Endothelial cell of umbilical vein (primary cell): ENCODE data around the gene KIF9. TPM values are rescaled to one million over a fixed set of nuclear protein-coding genes. Genes with fewer than 3 reads are reported as not detected.

Experiments
- BruUV-seq: library from RNA; stranded (reverse); fragments of 400-500 nt; replicated peaks from 2 replicates; lab custom pipeline; 2021; lab: Mats Ljungman, UMichigan
- CTCF ChIA-PET: fragments of 300-600, 350-600 bp; sonication (Branson Sonifier 250); formaldehyde crosslinking; loops from one replicate; lab custom pipeline; 2021; ENCODE audit warnings: antibody characterized with exemption, inconsistent platforms; lab: Charles Lee
- POLR2A ChIA-PET: fragments of 300-600, 350-600 bp; sonication (Branson Sonifier 250); formaldehyde crosslinking; loops from one replicate; lab custom pipeline; 2021; ENCODE audit warnings: antibody characterized with exemption, inconsistent platforms; lab: Charles Lee
- DNase-seq: peaks from one replicate; pipeline ENCODE4 v3.0.0-alpha.2; 2011; ENCODE audit warnings: low read depth, low spot score
- FAIRE-seq: peaks from 2 replicates; lab custom pipeline; 2011; peaks lifted over from hg19 to GRCh38; lab: Jason Lieb, UNC
- H2AFZ ChIP-seq: 2 replicates; pipeline ENCODE4 v1.6.0; 2012; ENCODE audit warnings: low read depth, low read length, control low read depth, inconsistent platforms
- H3K27ac ChIP-seq: 2 replicates; pipeline ENCODE4 v1.5.1; 2011; ENCODE audit warnings: low read depth, mild to moderate bottlenecking, control low read depth, low read length, moderate library complexity; ENCODE audit not compliant: insufficient read depth
- H3K27me3 ChIP-seq, 2 experiments: 2 replicates each; pipeline versions ENCODE4 v1.6.0 to v1.6.1; 2011; ENCODE audit warnings: low read length in 2 of 2, mixed read lengths in 1 of 2; ENCODE audit not compliant: control insufficient read depth in 2 of 2, insufficient read depth in 2 of 2
- H3K36me3 ChIP-seq, 2 experiments: 2 replicates in 1 of 2; 3 replicates in 1 of 2; pipeline ENCODE4 v1.5.1; 2011; ENCODE audit warnings: low read length in 2 of 2, mild to moderate bottlenecking in 1 of 2, moderate library complexity in 1 of 2; ENCODE audit not compliant: control insufficient read depth in 2 of 2, insufficient read depth in 2 of 2; ENCODE audit errors: extremely low read depth in 1 of 2
- H3K4me1 ChIP-seq: 3 replicates; pipeline ENCODE4 v1.5.1; 2011; ENCODE audit warnings: mild to moderate bottlenecking, low read length; ENCODE audit not compliant: control insufficient read depth, insufficient read depth; ENCODE audit errors: extremely low read depth
- H3K4me2 ChIP-seq: 2 replicates; pipeline ENCODE4 v1.6.1; 2011; ENCODE audit warnings: low read length, control low read depth, mixed read lengths; ENCODE audit not compliant: insufficient read depth
- H3K4me3 ChIP-seq, 3 experiments: fragments of 200-600 bp in 1 of 3; sonication (generic), shearing (Covaris generic) in 1 of 3; replicated peaks in 1 of 3; 2 replicates each; pipeline ENCODE4 v1.5.1; 2011 to 2016; ENCODE audit warnings: control low read depth in 3 of 3, low read length in 3 of 3, mild to moderate bottlenecking in 2 of 3, inconsistent platforms in 1 of 3, low read depth in 1 of 3, moderate library complexity in 1 of 3; ENCODE audit not compliant: insufficient read depth in 1 of 3
- H3K79me2 ChIP-seq: 2 replicates; pipeline ENCODE4 v1.6.0; 2012; ENCODE audit warnings: low read length, inconsistent platforms; ENCODE audit not compliant: control insufficient read depth, insufficient read depth
- H3K9ac ChIP-seq: replicated peaks from 2 replicates; pipeline ENCODE3; 2011; ENCODE audit warnings: low read length, control low read depth; ENCODE audit not compliant: insufficient read depth; ENCODE audit errors: extremely low read depth
- H3K9me1 ChIP-seq: replicated peaks from 3 replicates; pipeline ENCODE4 v1.6.0; 2011; ENCODE audit warnings: mild to moderate bottlenecking, low read length; ENCODE audit not compliant: control insufficient read depth, insufficient read depth; ENCODE audit errors: extremely low read depth
- H3K9me3 ChIP-seq: replicated peaks from 2 replicates; pipeline ENCODE4 v1.5.1; 2012; ENCODE audit warnings: low read length, inconsistent platforms; ENCODE audit not compliant: control insufficient read depth, insufficient read depth
- H4K20me1 ChIP-seq: replicated peaks from 2 replicates; pipeline ENCODE3; 2011; ENCODE audit warnings: mild to moderate bottlenecking, low read length; ENCODE audit not compliant: control insufficient read depth, insufficient read depth; ENCODE audit errors: extremely low read depth
- CTCF ChIP-seq, 2 donors: IDR thresholded peaks; 1 replicate in 1 of 2; 2 replicates in 1 of 2; pipeline ENCODE4 v1.5.1; 2011; ENCODE audit warnings: low read length in 2 of 2, mild to moderate bottlenecking in 2 of 2, moderate library complexity in 2 of 2, control low read depth in 1 of 2, inconsistent platforms in 1 of 2, low read depth in 1 of 2; ENCODE audit not compliant: insufficient read depth in 1 of 2; ENCODE audit errors: extremely low read depth in 1 of 2
- EZH2 ChIP-seq: IDR thresholded peaks from 2 replicates; pipeline ENCODE4 v1.6.1; 2012; ENCODE audit warnings: borderline replicate concordance, low read depth, mild to moderate bottlenecking, moderate library complexity, low read length, inconsistent platforms; ENCODE audit not compliant: severe bottlenecking
- FOS ChIP-seq: IDR thresholded peaks from 2 replicates; pipeline ENCODE4 v1.6.1; 2011; ENCODE audit warnings: mild to moderate bottlenecking, low read length, moderate library complexity, borderline replicate concordance; ENCODE audit not compliant: insufficient read depth
- GATA2 ChIP-seq: IDR thresholded peaks from 2 replicates; pipeline ENCODE4 v1.7.0; 2011; ENCODE audit warnings: low read depth, mild to moderate bottlenecking, moderate library complexity, mixed read lengths, low read length; ENCODE audit not compliant: insufficient read length, insufficient read depth
- JUN ChIP-seq: IDR thresholded peaks from 2 replicates; pipeline ENCODE4 v1.6.1; 2011; ENCODE audit warnings: borderline replicate concordance, low read depth; ENCODE audit not compliant: insufficient read length, insufficient read depth
- MAX ChIP-seq: IDR thresholded peaks from 2 replicates; pipeline ENCODE4 v1.6.1; 2011; ENCODE audit not compliant: insufficient read depth, insufficient read length
- POLR2AphosphoS5 ChIP-seq: IDR thresholded peaks from 2 replicates; pipeline ENCODE4 v1.6.1; 2012; ENCODE audit warnings: low read depth, mild to moderate bottlenecking, control low read depth, low read length, moderate library complexity; ENCODE audit not compliant: insufficient read depth
- dilution Hi-C: fragments of 300-500 bp; cut with MboI; formaldehyde crosslinking; loops from one replicate; pipeline ENCODE4 v1.15.0; 2019; ENCODE audit warnings: low sequenced_read_pairs; ENCODE audit not compliant: extremely low pct_ligation_motif_present
- intact Hi-C: fragments of 100-400 bp; cut with micrococcal nuclease; formaldehyde crosslinking; loops from one replicate; pipeline ENCODE4 v1.10.0; 2022
- polyA plus RNA-seq, 4 experiments: library from polyadenylated mRNA; depleted of rRNA in 3 of 4; stranded (reverse) in 3 of 4; unstranded in 1 of 4; fragments of >200 nt; gene quantifications; 2 replicates each; pipeline versions ENCODE4 v1.2.1 to v1.2.3, GENCODE V29; 2011 to 2012; ENCODE audit warnings: missing spikeins in 1 of 4
- total RNA-seq: library from RNA; stranded (reverse); gene quantifications from 2 replicates; pipeline ENCODE4 v1.2.3, GENCODE V29; 2021

The KIF9 gene
- total and polyA plus RNA-seq, 2 donors (not counting 3 experiments of a cell fraction or from before 2014, with no cell fraction given), result 20.5 to 22.4 TPM

- intact Hi-C loops, result no loop called here
- Histone ChIP-seq H3K27ac (no peak overlapping the region), H3K4me3 (no peak overlapping the region), H3K9me1 (no peaks in the 10 kb centered on the region), H4K20me1 (no peaks in the 10 kb centered on the region), H3K9me3 (no peaks in the 10 kb centered on the region), H3K4me1 (no peaks in the 10 kb centered on the region), H3K4me2 (no peak overlapping the region), H3K27me3 (no peaks in the 10 kb centered on the region), H3K9ac (no peak overlapping the region), H3K36me3 (no peaks in the 10 kb centered on the region), H3K79me2 (no peaks in the 10 kb centered on the region), H2AFZ (no peak overlapping the region)
- POLR2A ChIA-PET, result no interaction called here
- dilution Hi-C loops, result no loop called here
- DNase-seq, result no peak
- no peak for TF ChIP-seq FOS
- TF ChIP-seq JUN, result no peak
- no peak for TF ChIP-seq CTCF (IDR thresholded peaks at IDR 0.05; ENCODE audit: extremely low read depth in 1 of 2, insufficient read depth in 1 of 2, low read depth in 1 of 2, low read length in 2 of 2)
- TF ChIP-seq MAX, result no peak
- no peak for TF ChIP-seq GATA2
- no peak for FAIRE-seq
- CTCF ChIA-PET, result no interaction called here
- no TSS peak for BruUV-seq
Observed at GRCh38 chr3:47223755-47224154, 58.8 kb downstream of the KIF9 start.

DNA sequence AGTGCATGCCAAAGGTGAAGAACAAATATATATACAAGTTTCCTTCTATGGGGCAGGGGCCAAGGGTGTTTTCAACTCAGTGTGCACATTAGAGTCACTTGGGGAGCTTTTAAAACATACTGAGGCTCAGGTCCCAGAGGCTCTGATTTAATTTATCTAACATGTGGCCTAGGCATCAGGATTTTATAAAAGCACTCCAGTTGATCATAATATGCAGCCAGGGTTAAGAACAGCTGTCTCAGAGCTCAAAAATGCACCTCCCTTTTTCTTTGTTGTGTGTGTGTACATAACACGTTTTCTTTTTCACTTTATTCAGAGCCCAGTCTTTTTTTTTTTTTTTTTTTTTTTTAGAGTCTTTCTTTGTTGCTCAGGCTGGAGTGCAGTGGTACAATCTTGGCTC, 60.8 kb downstream of the KIF9 start:
- Histone ChIP-seq H3K9me3 (no peaks in the 10 kb centered on the region), H3K9me1 (no peaks in the 10 kb centered on the region), H3K27me3 (no peaks in the 10 kb centered on the region), H3K4me3 (no peak overlapping the region), H3K4me1 (no peaks in the 10 kb centered on the region), H3K79me2 (no peaks in the 10 kb centered on the region), H3K9ac (no peak overlapping the region), H3K4me2 (no peak overlapping the region), H3K27ac (no peak overlapping the region), H4K20me1 (no peaks in the 10 kb centered on the region), H2AFZ (no peak overlapping the region), H3K36me3 (no peaks in the 10 kb centered on the region)
- ChIA-PET CTCF (no interaction called here), POLR2A (no interaction called here)
- dilution Hi-C loops (no loop called here), intact Hi-C loops (no loop called here)
- DNase-seq (no peak), FAIRE-seq (no peak)
- TF ChIP-seq CTCF (IDR thresholded peaks at IDR 0.05; ENCODE audit: extremely low read depth in 1 of 2, insufficient read depth in 1 of 2, low read depth in 1 of 2, low read length in 2 of 2) (no peak), MAX (no peak), JUN (no peak), EZH2 (no peak), POLR2AphosphoS5 (no peak)
- BruUV-seq, result no TSS peak
